CD4-positive, alpha-beta T cell (primary cell): Measurements from ENCODE around the gene GPR37. TPM values are rescaled to one million over a fixed set of nuclear protein-coding genes. Genes with fewer than 3 reads are reported as not detected.

Experiments
- ATAC-seq: fragments of 200-7000 bp; cut with Tn5 transposase; one replicate; pipeline ENCODE4 v1.10.0; 2022; ENCODE audit warnings: mild to moderate bottlenecking; ENCODE audit not compliant: poor library complexity
- CTCF ChIA-PET: fragments of 350-600 bp; sonication (Branson Sonifier 250); formaldehyde crosslinking; loops from one replicate; lab custom pipeline; 2021; ENCODE audit warnings: antibody characterized with exemption, inconsistent platforms; lab: Charles Lee
- POLR2A ChIA-PET: fragments of 350-600 bp; sonication (Branson Sonifier 250); formaldehyde crosslinking; loops from one replicate; lab custom pipeline; 2021; ENCODE audit warnings: antibody characterized with exemption, inconsistent platforms; lab: Charles Lee
- DNase-seq, 14 experiments: peaks; one replicate each; pipeline ENCODE4 v3.0.0-alpha.2; 2013 to 2020; ENCODE audit warnings: mixed read lengths in 2 of 14
- H3K27ac ChIP-seq, 2 donors: one replicate each; pipeline versions ENCODE4 v1.5.1 to v1.7.0; 2013; ENCODE audit warnings: low read length in 2 of 2, low read depth in 1 of 2, mild to moderate bottlenecking in 1 of 2
- H3K27me3 ChIP-seq, 2 experiments: 1 replicate in 1 of 2; 2 replicates in 1 of 2; pipeline versions ENCODE4 v1.6.1 to v1.7.0; 2013; ENCODE audit warnings: low read length in 2 of 2, control low read depth in 1 of 2, mild to moderate bottlenecking in 1 of 2, moderate library complexity in 1 of 2; ENCODE audit not compliant: insufficient read depth in 2 of 2, control insufficient read depth in 1 of 2
- H3K36me3 ChIP-seq: one replicate; pipeline ENCODE4 v1.6.1; 2013; ENCODE audit warnings: low read length, control low read depth; ENCODE audit not compliant: insufficient read depth
- H3K4me1 ChIP-seq: one replicate; pipeline ENCODE4 v1.6.1; 2013; ENCODE audit warnings: low read length, control low read depth; ENCODE audit not compliant: insufficient read depth
- H3K4me3 ChIP-seq: one replicate; pipeline ENCODE4 v1.5.1; 2013; ENCODE audit warnings: mild to moderate bottlenecking, low read length, moderate library complexity
- H3K9me3 ChIP-seq, 2 experiments: 1 replicate in 1 of 2; 2 replicates in 1 of 2; pipeline versions ENCODE4 v1.6.1 to v1.7.0; 2013; ENCODE audit warnings: low read length in 2 of 2, mild to moderate bottlenecking in 2 of 2, control low read depth in 1 of 2, moderate library complexity in 1 of 2; ENCODE audit not compliant: control insufficient read depth in 1 of 2, insufficient read depth in 1 of 2
- H3K27ac Mint-ChIP-seq: one replicate; pipeline ENCODE4 v1.8.0; 2020; ENCODE audit warnings: mixed read lengths
- H3K27me3 Mint-ChIP-seq: one replicate; pipeline ENCODE4 v1.8.0; 2021; ENCODE audit warnings: mixed read lengths
- H3K36me3 Mint-ChIP-seq: one replicate; pipeline ENCODE4 v1.8.0; 2021; ENCODE audit warnings: low read depth, mixed read lengths
- H3K4me1 Mint-ChIP-seq: one replicate; pipeline ENCODE4 v1.8.0; 2021; ENCODE audit warnings: low read depth, mixed read lengths
- H3K4me3 Mint-ChIP-seq: one replicate; pipeline ENCODE4 v1.8.0; 2020; ENCODE audit warnings: mild to moderate bottlenecking, mixed read lengths
- H3K9me3 Mint-ChIP-seq: one replicate; pipeline ENCODE4 v1.8.0; 2020; ENCODE audit warnings: mixed read lengths
- intact Hi-C, 2 experiments: fragments of 100-400 bp; cut with DNase I in 1 of 2; cut with micrococcal nuclease in 1 of 2; formaldehyde crosslinking; loops; one replicate each; pipeline versions ENCODE4 v1.15.1 to v1.9.0; 2023 to 2025; cut with DNase I, micrococcal nuclease
- total RNA-seq, 174 experiments: library from RNA in 2 of 174; stranded (reverse) in 2 of 174; gene quantifications; one replicate each; pipeline ENCODE4 v1.2.3 and lab custom pipeline; 2021 to 2026
- TF ChIP-seq, protein P1 (sequence below): fragments of 200-600 bp; IDR thresholded peaks from one replicate; pipeline ENCODE4 v1.8.0; 2022; ENCODE audit warnings: antibody characterized with exemption, mild to moderate bottlenecking

The GPR37 gene
- total RNA-seq, 2 experiments from 2014 or later: not detected

DNA sequence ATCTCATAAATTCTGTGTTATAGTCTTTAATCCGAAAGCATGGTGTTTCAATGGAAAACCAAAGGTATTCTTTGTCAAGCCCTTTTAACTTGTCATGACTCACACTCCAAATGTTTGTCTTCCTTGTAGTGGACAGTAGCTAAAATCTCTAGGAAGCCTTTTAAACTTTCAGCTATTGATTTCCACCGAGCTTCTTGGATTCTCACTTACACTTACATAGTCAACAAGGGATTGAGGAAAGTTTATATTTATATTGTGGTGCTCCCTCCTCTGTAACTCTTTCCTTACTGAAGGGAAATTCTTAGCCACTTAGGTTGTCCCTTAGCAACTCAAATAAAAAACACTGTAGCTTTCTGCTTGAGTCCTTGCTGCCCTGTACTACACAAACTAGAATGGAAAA, 31.2 kb upstream of the GPR37 start:
- CTCF ChIA-PET: no interaction called here

DNA sequence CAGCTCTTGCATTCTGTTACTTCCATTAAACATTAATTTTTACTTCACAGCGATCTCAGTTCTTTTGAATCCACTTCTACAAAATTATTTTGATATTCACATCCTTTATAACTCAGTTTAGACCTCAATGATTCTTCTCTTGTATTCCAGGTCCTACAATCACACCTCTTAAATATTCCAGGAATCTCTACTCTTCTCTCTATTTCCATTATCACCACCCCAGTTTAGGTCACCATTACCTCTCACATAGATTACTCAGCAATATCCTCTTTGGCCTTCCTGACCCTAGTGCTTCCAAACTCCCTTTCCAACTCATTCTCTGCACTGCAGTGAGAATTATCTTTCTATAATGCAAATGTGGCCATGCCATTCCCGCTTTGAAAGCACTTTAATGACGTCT, 27.1 kb upstream of the GPR37 start:
- Histone ChIP-seq H3K27me3 (peaks cover 0 to under 1% of the 10 kb centered on the region in 2 experiments), H3K36me3 (no peaks in the 10 kb centered on the region), H3K27ac (no peak overlapping the region), H3K9me3 (no peaks in the 10 kb centered on the region), H3K4me3 (no peak overlapping the region), H3K4me1 (no peaks in the 10 kb centered on the region)
- ChIA-PET CTCF (no interaction called here), POLR2A (no interaction called here)
- ATAC-seq (no peak), DNase-seq (no peak)
- Mint-ChIP-seq H3K27me3 (peaks cover 43% of the 10 kb centered on the region), H3K27ac (no peak overlapping the region), H3K36me3 (no peaks in the 10 kb centered on the region), H3K4me3 (no peak overlapping the region), H3K4me1 (no peaks in the 10 kb centered on the region), H3K9me3 (peaks cover 2% of the 10 kb centered on the region)
- intact Hi-C loops: no loop called here
- TF ChIP-seq, protein P1, sequence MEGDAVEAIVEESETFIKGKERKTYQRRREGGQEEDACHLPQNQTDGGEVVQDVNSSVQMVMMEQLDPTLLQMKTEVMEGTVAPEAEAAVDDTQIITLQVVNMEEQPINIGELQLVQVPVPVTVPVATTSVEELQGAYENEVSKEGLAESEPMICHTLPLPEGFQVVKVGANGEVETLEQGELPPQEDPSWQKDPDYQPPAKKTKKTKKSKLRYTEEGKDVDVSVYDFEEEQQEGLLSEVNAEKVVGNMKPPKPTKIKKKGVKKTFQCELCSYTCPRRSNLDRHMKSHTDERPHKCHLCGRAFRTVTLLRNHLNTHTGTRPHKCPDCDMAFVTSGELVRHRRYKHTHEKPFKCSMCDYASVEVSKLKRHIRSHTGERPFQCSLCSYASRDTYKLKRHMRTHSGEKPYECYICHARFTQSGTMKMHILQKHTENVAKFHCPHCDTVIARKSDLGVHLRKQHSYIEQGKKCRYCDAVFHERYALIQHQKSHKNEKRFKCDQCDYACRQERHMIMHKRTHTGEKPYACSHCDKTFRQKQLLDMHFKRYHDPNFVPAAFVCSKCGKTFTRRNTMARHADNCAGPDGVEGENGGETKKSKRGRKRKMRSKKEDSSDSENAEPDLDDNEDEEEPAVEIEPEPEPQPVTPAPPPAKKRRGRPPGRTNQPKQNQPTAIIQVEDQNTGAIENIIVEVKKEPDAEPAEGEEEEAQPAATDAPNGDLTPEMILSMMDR: no peak

More for the DNA sequence above, 31.2 kb upstream of the GPR37 start:
- Histone ChIP-seq H3K4me1 (no peaks in the 10 kb centered on the region), H3K9me3 (no peaks in the 10 kb centered on the region), H3K4me3 (no peak overlapping the region), H3K27me3 (peaks cover 4% of the 10 kb centered on the region in 2 experiments), H3K27ac (no peak overlapping the region), H3K36me3 (no peaks in the 10 kb centered on the region)
- Mint-ChIP-seq H3K27me3 (peaks cover 39% of the 10 kb centered on the region), H3K4me1 (no peaks in the 10 kb centered on the region), H3K4me3 (no peak overlapping the region), H3K36me3 (no peaks in the 10 kb centered on the region), H3K27ac (no peak overlapping the region), H3K9me3 (peaks cover 2% of the 10 kb centered on the region)
- intact Hi-C loops: no loop called here
- ATAC-seq (no peak), DNase-seq (no peak)
- TF ChIP-seq, protein P1: no peak
- POLR2A ChIA-PET: no interaction called here

DNA sequence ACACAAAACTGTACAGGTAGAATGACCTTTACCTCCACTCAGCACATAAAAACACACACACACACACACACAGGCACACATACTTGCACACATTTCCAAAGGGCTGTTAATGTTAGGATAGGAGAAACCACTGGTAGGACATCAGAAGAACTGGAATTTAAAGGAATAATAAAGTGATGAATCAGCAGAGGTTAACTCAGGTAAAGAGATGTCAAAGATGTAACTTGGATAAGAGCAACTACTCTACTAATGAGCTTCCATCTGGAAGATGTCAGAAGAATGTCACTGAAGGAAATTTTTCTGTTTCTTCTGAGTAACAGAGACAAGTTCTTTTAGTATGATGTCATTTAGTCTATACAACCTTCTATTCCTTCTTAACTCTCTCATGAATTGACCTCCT, 26.4 kb upstream of the GPR37 start:
- Mint-ChIP-seq H3K4me1 (no peaks in the 10 kb centered on the region), H3K9me3 (no peaks in the 10 kb centered on the region), H3K27me3 (peaks cover 38% of the 10 kb centered on the region), H3K4me3 (no peak overlapping the region), H3K27ac (no peak overlapping the region), H3K36me3 (no peaks in the 10 kb centered on the region)
- ChIA-PET POLR2A (no interaction called here), CTCF (no interaction called here)
- DNase-seq: no peak
- Histone ChIP-seq H3K4me1 (no peaks in the 10 kb centered on the region), H3K36me3 (no peaks in the 10 kb centered on the region), H3K9me3 (no peaks in the 10 kb centered on the region), H3K27ac (no peak overlapping the region), H3K27me3 (no peaks in the 10 kb centered on the region), H3K4me3 (no peak overlapping the region)
- ATAC-seq: no peak
- intact Hi-C loops: no loop called here
- TF ChIP-seq, protein P1: no peak
